Cardiac muscle cell (in vitro differentiated cells and primary cell): ENCODE data around the gene MIPOL1. TPM values are rescaled to one million over a fixed set of nuclear protein-coding genes. Genes with fewer than 3 reads are reported as not detected.
"Not testable (repeated sequence)": the region's sequence is repeated elsewhere in the genome, so short reads cannot be mapped to it uniquely, and the experiment has no call there.

Experiments used
- DNase-seq, 2 donors: peaks; one replicate each; pipeline versions ENCODE4 v3.0.0 to v3.0.0-alpha.2; 2010 to 2017; ENCODE audit warnings: low read depth in 1 of 2, low spot score in 1 of 2
- H3K27ac ChIP-seq: fragments of 200-600 bp; sonication (generic); 2 replicates; pipeline ENCODE4 v1.5.1; 2016
- H3K27me3 ChIP-seq: fragments of 200-600 bp; sonication (generic); 2 replicates; pipeline ENCODE4 v1.6.0; 2016; ENCODE audit warnings: control low read depth
- H3K36me3 ChIP-seq: fragments of 200-600 bp; sonication (generic); 2 replicates; pipeline ENCODE4 v1.5.1; 2016; ENCODE audit warnings: control low read depth
- H3K4me1 ChIP-seq: fragments of 200-600 bp; sonication (generic); 2 replicates; pipeline ENCODE4 v1.8.1; 2017; ENCODE audit warnings: low read depth, mild to moderate bottlenecking, mixed run types
- H3K4me3 ChIP-seq: fragments of 200-600 bp; sonication (generic); 2 replicates; pipeline ENCODE4 v1.5.1; 2016; ENCODE audit warnings: mild to moderate bottlenecking
- H3K9me3 ChIP-seq: fragments of 200-600 bp; sonication (generic); 2 replicates; pipeline ENCODE4 v1.5.1; 2017; ENCODE audit warnings: low read depth, mild to moderate bottlenecking, control low read depth
- CTCF ChIP-seq: IDR thresholded peaks from 2 replicates; pipeline ENCODE4 v1.5.1; 2012; ENCODE audit warnings: low read depth, mild to moderate bottlenecking, low read length
- polyA plus RNA-seq: library from polyadenylated mRNA; unstranded; fragments of >200 nt; fragmentation: Nextera tagmentation; extraction: Ambion mirVana; gene quantifications from 2 replicates; pipeline ENCODE4 v1.2.1, GENCODE V29; 2016
- total RNA-seq: library from RNA; depleted of rRNA; stranded (reverse); fragments of >200 nt; gene quantifications from 2 replicates; pipeline ENCODE4 v1.2.3, GENCODE V29; 2016

The MIPOL1 gene
- total and polyA plus RNA-seq, 2 experiments from 2014 or later = 7.3 to 8.4 TPM

DNA sequence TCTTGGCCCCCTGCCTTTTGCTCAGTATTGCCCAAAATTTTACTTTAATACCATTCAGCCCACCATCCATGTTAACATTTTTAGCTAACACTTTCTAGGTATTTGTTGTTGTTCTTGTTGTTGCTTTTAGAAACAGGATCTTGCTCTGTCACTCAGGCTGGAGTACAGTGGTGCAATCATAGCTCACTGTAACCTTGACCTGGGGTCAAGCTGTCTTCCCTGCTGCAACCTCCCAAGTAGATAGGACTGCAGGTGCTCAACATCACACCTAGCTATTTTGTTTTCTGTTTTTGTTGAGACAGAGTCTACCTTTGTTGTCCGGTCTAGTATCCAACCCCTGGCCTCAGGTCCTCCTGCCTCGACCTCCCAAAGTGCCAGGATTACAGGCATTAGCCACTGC lies 4.0 kb downstream of the MIPOL1 start:
- no peaks in the 10 kb centered on the region for H3K27me3 ChIP-seq
- no peak overlapping the region for H3K4me3 ChIP-seq
- H3K27ac ChIP-seq = no peak overlapping the region
- H3K36me3 ChIP-seq = no peaks in the 10 kb centered on the region
- no peak for DNase-seq
- H3K9me3 ChIP-seq = no peaks in the 10 kb centered on the region
- no peak for TF ChIP-seq CTCF
- H3K4me1 ChIP-seq = no peaks in the 10 kb centered on the region

- TF ChIP-seq CTCF = no peak
- no peaks in the 10 kb centered on the region for H3K4me1 ChIP-seq
- DNase-seq = no peak
These were observed 4.5 kb downstream of the MIPOL1 start for GRCh38 chr14:37202265-37202664.

GRCh38 chr14:37202812-37203211 lies 5.1 kb downstream of the MIPOL1 start:
- Histone ChIP-seq H3K36me3 (no peaks in the 10 kb centered on the region), H3K27ac (no peak overlapping the region), H3K9me3 (no peaks in the 10 kb centered on the region), H3K4me3 (no peak overlapping the region), H3K4me1 (no peaks in the 10 kb centered on the region), H3K27me3 (no peaks in the 10 kb centered on the region)
- TF ChIP-seq CTCF = no peak
- DNase-seq = no peak

More at GRCh38 chr14:37202265-37202664, 4.5 kb downstream of the MIPOL1 start:
- H3K9me3 ChIP-seq = no peaks in the 10 kb centered on the region
- no peak overlapping the region for H3K27ac ChIP-seq
- no peaks in the 10 kb centered on the region for H3K27me3 ChIP-seq
- H3K4me3 ChIP-seq = no peak overlapping the region
- no peaks in the 10 kb centered on the region for H3K36me3 ChIP-seq

DNA sequence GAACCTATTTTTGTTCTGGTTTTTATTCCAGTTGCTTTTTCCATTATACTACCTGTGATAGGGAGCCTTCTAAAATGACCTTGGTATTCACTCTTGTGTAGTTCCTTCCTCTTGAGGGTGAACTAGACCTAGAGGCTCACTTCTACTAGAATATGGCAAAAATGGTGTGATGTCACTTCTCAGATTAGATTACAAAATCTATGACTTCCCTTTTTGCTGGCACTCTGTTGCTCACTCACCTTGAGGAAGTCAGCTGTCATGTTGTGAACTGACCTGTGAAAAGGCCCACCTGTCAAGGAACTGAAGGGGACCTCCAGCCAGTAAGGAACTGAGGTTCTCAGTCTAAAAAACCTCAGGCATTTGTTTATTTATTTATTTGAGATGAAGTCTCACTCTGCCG lies 5.7 kb downstream of the MIPOL1 start:
- H3K9me3 ChIP-seq = no peaks in the 10 kb centered on the region
- no peaks in the 10 kb centered on the region for H3K4me1 ChIP-seq
- no peak overlapping the region for H3K4me3 ChIP-seq
- H3K27me3 ChIP-seq = no peaks in the 10 kb centered on the region
- H3K27ac ChIP-seq = no peak overlapping the region
- no peak for TF ChIP-seq CTCF
- no peaks in the 10 kb centered on the region for H3K36me3 ChIP-seq
- DNase-seq = no peak

- DNase-seq, H3K36me3 ChIP-seq: not testable (repeated sequence)
These were observed 8.2 kb downstream of the MIPOL1 start for GRCh38 chr14:37205623-37206605.

DNA sequence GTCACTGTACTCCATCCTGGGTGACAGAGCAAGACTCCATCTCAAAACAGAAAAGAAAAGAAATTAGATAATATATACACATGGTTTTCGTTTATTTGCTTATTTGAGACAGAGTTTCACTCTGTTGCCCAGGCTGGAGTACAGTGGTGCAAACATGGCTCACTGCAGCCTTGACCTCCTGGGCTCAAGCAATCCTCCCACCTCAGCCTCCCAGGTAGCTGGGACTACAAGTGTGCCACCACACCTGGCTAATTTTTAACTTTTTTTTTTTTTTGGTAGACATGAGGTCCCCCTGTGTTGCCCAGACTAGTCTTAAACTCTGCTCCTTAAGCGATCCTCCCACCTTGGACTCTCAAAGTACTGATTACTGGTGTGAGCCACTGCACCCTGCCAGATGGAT lies 11.9 kb downstream of the MIPOL1 start:
- H3K27me3 ChIP-seq, H3K27ac ChIP-seq, H3K9me3 ChIP-seq, H3K4me3 ChIP-seq, H3K36me3 ChIP-seq, DNase-seq, H3K4me1 ChIP-seq: not testable (repeated sequence)

More at GRCh38 chr14:37205623-37206605, 8.2 kb downstream of the MIPOL1 start:
- H3K27ac ChIP-seq, H3K27me3 ChIP-seq, H3K4me3 ChIP-seq, H3K9me3 ChIP-seq, H3K4me1 ChIP-seq: not testable (repeated sequence)
